Glomerular visceral epithelial cell (primary cell): ENCODE measurements around the gene EDEM1.
"Not testable (repeated sequence)": the region's sequence is repeated elsewhere in the genome, so short reads cannot be mapped to it uniquely, and the experiment has no call there.

Experiments
- DNase-seq: peaks from one replicate; pipeline ENCODE4 v3.0.0-alpha.2; 2016; ENCODE audit errors: extremely low spot score

EDEM1 gene

GRCh38 chr3:5187156-5187919 is at the start of gene EDEM1:
Gene EDEM1, plus strand, starts transcription at chr3:5187707. Its CDS starts 99 bp downstream, at chr3:5187806.
- DNase-seq, result peak; percentile 97

- no peak for DNase-seq
These were observed 49.1 kb upstream of the EDEM1 start for GRCh38 chr3:5138214-5138981.

GRCh38 chr3:5140230-5140621 is 47.3 kb upstream of the EDEM1 start:
- no peak for DNase-seq

- no peak for DNase-seq
These were observed 46.7 kb upstream of the EDEM1 start for GRCh38 chr3:5140839-5141238.

GRCh38 chr3:5141760-5142159 is 45.7 kb upstream of the EDEM1 start:
- DNase-seq, result no peak

- no peak for DNase-seq
These were observed 44.0 kb upstream of the EDEM1 start for GRCh38 chr3:5143464-5143863.

- DNase-seq, result no peak
These were observed 43.1 kb upstream of the EDEM1 start for GRCh38 chr3:5144316-5144994.

GRCh38 chr3:5145120-5145519 is 42.4 kb upstream of the EDEM1 start:
- DNase-seq, result no peak

GRCh38 chr3:5147152-5147551 is 40.4 kb upstream of the EDEM1 start:
- DNase-seq, result not testable (repeated sequence)

- no peak for DNase-seq
These were observed 38.1 kb upstream of the EDEM1 start for GRCh38 chr3:5149306-5149880.

GRCh38 chr3:5151586-5151985 is 35.9 kb upstream of the EDEM1 start:
- no peak for DNase-seq

GRCh38 chr3:5153074-5153473 is 34.4 kb upstream of the EDEM1 start:
- DNase-seq, result no peak

- no peak for DNase-seq
These were observed 32.3 kb upstream of the EDEM1 start for GRCh38 chr3:5155241-5155640.

- no peak for DNase-seq
These were observed 27.2 kb upstream of the EDEM1 start for GRCh38 chr3:5160321-5160720.

- DNase-seq, result no peak
These were observed 26.3 kb upstream of the EDEM1 start for GRCh38 chr3:5160940-5161858.

GRCh38 chr3:5162102-5162501 is 25.4 kb upstream of the EDEM1 start:
- peak; percentile 74 for DNase-seq

- DNase-seq, result no peak
These were observed 21.8 kb upstream of the EDEM1 start for GRCh38 chr3:5165698-5166097.

GRCh38 chr3:5166846-5167245 is 20.7 kb upstream of the EDEM1 start:
- DNase-seq, result no peak

GRCh38 chr3:5168110-5168509 is 19.4 kb upstream of the EDEM1 start:
- DNase-seq, result no peak

GRCh38 chr3:5169807-5170206 is 17.7 kb upstream of the EDEM1 start:
- DNase-seq, result no peak

GRCh38 chr3:5170975-5171374 is 16.5 kb upstream of the EDEM1 start:
- no peak for DNase-seq
